Ectodermal cell (in vitro differentiated cells): ENCODE measurements around the gene NEK1.
"Not testable (repeated sequence)": the region's sequence is repeated elsewhere in the genome, so short reads cannot be mapped to it uniquely, and the experiment has no call there.

Experiments used
- H3K27ac ChIP-seq: 2 replicates; pipeline ENCODE4 v1.7.0; 2013; ENCODE audit warnings: mild to moderate bottlenecking, low read depth, low read length; ENCODE audit not compliant: insufficient read depth, poor library complexity, severe bottlenecking
- H3K27me3 ChIP-seq: 2 replicates; pipeline ENCODE4 v1.7.0; 2013; ENCODE audit warnings: mild to moderate bottlenecking, low read length; ENCODE audit not compliant: insufficient read depth, control insufficient read depth, poor library complexity, severe bottlenecking
- H3K36me3 ChIP-seq: one replicate; pipeline ENCODE4 v1.7.0; 2013; ENCODE audit warnings: low read length; ENCODE audit not compliant: control insufficient read depth, insufficient read depth
- H3K4me1 ChIP-seq: one replicate; pipeline ENCODE4 v1.7.0; 2013; ENCODE audit warnings: low read length; ENCODE audit not compliant: control insufficient read depth, insufficient read depth
- H3K4me3 ChIP-seq: 2 replicates; pipeline ENCODE4 v1.7.0; 2013; ENCODE audit warnings: low read depth, low read length, control low read depth; ENCODE audit not compliant: insufficient read depth
- H3K9me3 ChIP-seq: 2 replicates; pipeline ENCODE4 v1.7.0; 2013; ENCODE audit warnings: mild to moderate bottlenecking, low read length, moderate library complexity; ENCODE audit not compliant: control insufficient read depth
- WGBS, 2 experiments: methylation state at CpG; one replicate each; pipeline ENCODE4 v1.1.7; 2013; ENCODE audit warnings: missing lambda C conversion rate in 2 of 2; 5-methylcytosine and 5-hydroxymethylcytosine counted together

NEK1 gene

GRCh38 chr4:169436734-169437133 is 175.6 kb downstream of the NEK1 start:
- Histone ChIP-seq H3K4me3 (no peak overlapping the region), H3K27ac (no peak overlapping the region), H3K9me3 (no peaks in the 10 kb centered on the region), H3K36me3 (no peaks in the 10 kb centered on the region), H3K4me1 (peaks cover 9% of the 10 kb centered on the region), H3K27me3 (no peaks in the 10 kb centered on the region)

- Histone ChIP-seq H3K4me1 (no peaks in the 10 kb centered on the region), H3K27ac (no peak overlapping the region), H3K4me3 (no peak overlapping the region), H3K9me3 (no peaks in the 10 kb centered on the region), H3K27me3 (no peaks in the 10 kb centered on the region), H3K36me3 (no peaks in the 10 kb centered on the region)
- 58 to 85% methylated on average over 1 to 3 of the region's 3 CpGs for WGBS, 2 experiments
Observed at GRCh38 chr4:169428376-169428775, 184.0 kb downstream of the NEK1 start.

DNA sequence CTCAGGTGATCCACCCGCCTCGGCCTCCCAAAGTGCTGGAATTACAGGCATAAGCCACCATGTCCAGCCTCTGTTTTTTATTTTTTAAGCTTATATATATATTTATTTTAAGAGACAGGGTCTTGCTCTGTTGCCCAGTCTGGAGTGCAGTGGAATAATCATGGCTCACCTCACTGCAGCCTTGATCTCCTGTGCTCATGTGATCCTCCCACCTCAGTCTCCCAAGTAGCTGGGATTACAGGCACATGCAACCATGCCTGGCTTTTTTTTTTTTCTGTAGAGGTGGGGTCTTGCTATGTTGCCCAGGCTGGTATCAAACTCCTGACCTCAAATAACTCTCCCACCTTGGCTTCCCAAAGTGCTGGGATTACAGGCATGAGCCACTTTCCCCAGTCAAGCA is 184.7 kb downstream of the NEK1 start:
- WGBS, 2 experiments: 69 to 100% methylated on average over 2 of the region's 2 CpGs
- H3K9me3 ChIP-seq, H3K27me3 ChIP-seq, H3K4me3 ChIP-seq, H3K36me3 ChIP-seq, H3K27ac ChIP-seq, H3K4me1 ChIP-seq: not testable (repeated sequence)

- Histone ChIP-seq H3K27me3 (no peaks in the 10 kb centered on the region), H3K36me3 (no peaks in the 10 kb centered on the region), H3K4me1 (no peaks in the 10 kb centered on the region), H3K9me3 (no peaks in the 10 kb centered on the region), H3K27ac (no peak overlapping the region), H3K4me3 (no peak overlapping the region)
- WGBS, 2 experiments: 98 to 99% methylated on average over 3 to 4 of the region's 4 CpGs
Observed at GRCh38 chr4:169420291-169420690, 192.1 kb downstream of the NEK1 start.

- Histone ChIP-seq H3K9me3 (no peaks in the 10 kb centered on the region), H3K4me1 (no peaks in the 10 kb centered on the region), H3K36me3 (no peaks in the 10 kb centered on the region), H3K27me3 (no peaks in the 10 kb centered on the region), H3K4me3 (no peak overlapping the region), H3K27ac (no peak overlapping the region)
Observed at GRCh38 chr4:169418846-169419245, 193.5 kb downstream of the NEK1 start.

GRCh38 chr4:169417629-169418282 is 194.6 kb downstream of the NEK1 start:
- no peaks in the 10 kb centered on the region for H3K9me3 ChIP-seq
- no peaks in the 10 kb centered on the region for H3K27me3 ChIP-seq
- no peaks in the 10 kb centered on the region for H3K36me3 ChIP-seq
- no peak overlapping the region for H3K4me3 ChIP-seq
- WGBS, 2 experiments: 86% methylated on average over 1 of the region's 1 CpG
- no peak overlapping the region for H3K27ac ChIP-seq
- no peaks in the 10 kb centered on the region for H3K4me1 ChIP-seq

DNA sequence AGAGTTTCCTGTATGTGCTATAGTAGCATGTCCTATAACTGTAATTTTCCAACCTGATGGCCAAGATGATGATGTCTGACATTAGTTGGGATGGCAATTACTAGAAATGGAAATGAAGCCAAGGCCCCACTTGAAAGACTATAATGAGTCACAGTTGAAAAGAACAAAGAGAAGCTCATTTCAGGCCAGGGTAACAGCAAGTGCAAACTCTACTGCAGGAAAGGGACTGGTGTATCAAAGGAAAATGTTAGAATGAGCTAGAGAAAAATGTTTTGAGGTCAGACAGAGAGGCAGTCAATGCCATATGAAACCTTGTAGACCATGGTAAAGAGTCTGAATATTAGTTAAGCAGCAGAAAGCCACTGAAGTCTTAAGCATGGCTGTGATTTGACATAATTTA is 195.4 kb downstream of the NEK1 start:
- H3K27me3 ChIP-seq: no peaks in the 10 kb centered on the region
- H3K9me3 ChIP-seq: no peaks in the 10 kb centered on the region
- no peak overlapping the region for H3K27ac ChIP-seq

DNA sequence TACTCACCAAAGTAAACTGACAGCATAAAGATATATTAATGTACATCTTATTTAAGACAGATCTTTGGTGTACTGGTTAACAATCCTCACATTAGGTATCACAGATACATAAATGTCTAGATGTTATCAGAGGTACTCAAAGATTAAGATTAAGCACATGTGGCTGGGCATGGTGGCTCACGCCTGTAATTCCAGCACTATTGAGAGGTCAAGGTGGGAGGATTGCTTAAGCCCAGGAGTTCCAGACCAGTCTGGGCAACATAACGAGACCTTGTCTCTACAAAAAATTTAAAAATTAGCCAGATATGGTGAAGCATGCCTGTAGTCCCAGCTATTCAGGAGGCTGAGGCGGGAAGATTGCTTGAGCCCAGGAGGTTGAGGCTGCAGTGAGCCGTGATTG is 195.9 kb downstream of the NEK1 start:
- H3K4me1 ChIP-seq: no peaks in the 10 kb centered on the region
- H3K9me3 ChIP-seq: no peaks in the 10 kb centered on the region
- 93 to 95% methylated on average over 4 of the region's 4 CpGs for WGBS, 2 experiments
- no peak overlapping the region for H3K27ac ChIP-seq
- H3K27me3 ChIP-seq: no peaks in the 10 kb centered on the region
- no peaks in the 10 kb centered on the region for H3K36me3 ChIP-seq
- H3K4me3 ChIP-seq: no peak overlapping the region

More for the DNA sequence above, 195.4 kb downstream of the NEK1 start:
- no peaks in the 10 kb centered on the region for H3K36me3 ChIP-seq
- no peak overlapping the region for H3K4me3 ChIP-seq
- no peaks in the 10 kb centered on the region for H3K4me1 ChIP-seq

DNA sequence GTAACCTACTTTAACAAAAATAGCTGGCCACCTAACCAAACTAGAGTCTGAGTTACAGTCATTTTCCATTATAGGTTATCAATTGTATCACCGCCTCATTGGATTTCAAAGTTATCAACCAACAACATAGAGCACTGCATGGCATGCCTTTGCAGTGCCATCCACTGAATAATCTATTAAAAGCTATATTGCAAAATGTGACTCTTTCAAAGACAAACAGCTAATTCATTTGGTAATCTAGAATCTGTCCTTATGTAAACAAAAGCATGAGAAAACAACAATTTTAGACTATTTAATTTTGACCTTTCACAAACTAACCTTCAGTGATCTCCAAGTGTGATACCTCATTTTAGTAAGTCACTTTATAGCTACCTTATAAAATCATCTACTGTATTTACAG is 197.5 kb downstream of the NEK1 start:
- no peaks in the 10 kb centered on the region for H3K4me1 ChIP-seq
- 100% methylated on average over 1 of the region's 1 CpG for WGBS, 2 experiments
- H3K36me3 ChIP-seq: no peaks in the 10 kb centered on the region
- no peak overlapping the region for H3K27ac ChIP-seq
- no peak overlapping the region for H3K4me3 ChIP-seq
- no peaks in the 10 kb centered on the region for H3K9me3 ChIP-seq
- H3K27me3 ChIP-seq: no peaks in the 10 kb centered on the region

- Histone ChIP-seq H3K4me1 (no peaks in the 10 kb centered on the region), H3K27me3 (no peaks in the 10 kb centered on the region), H3K27ac (no peak overlapping the region), H3K36me3 (no peaks in the 10 kb centered on the region), H3K4me3 (no peak overlapping the region), H3K9me3 (no peaks in the 10 kb centered on the region)
Observed at GRCh38 chr4:169412046-169412445, 200.3 kb downstream of the NEK1 start.
